HepG2 (cell line): Measurements from ENCODE around the gene CFAP221. TPM values are rescaled to one million over a fixed set of nuclear protein-coding genes. Genes with fewer than 3 reads are reported as not detected.

Experiments
- IRF1 ChIP-seq: sonication (generic); formaldehyde crosslinking; IDR thresholded peaks from 2 replicates; pipeline ENCODE4 v1.4.0; 2020; ENCODE audit warnings: low read depth, mild to moderate bottlenecking, missing genetic modification reagents
- PAX8 ChIP-seq: sonication (generic); formaldehyde crosslinking; IDR thresholded peaks from 2 replicates; pipeline ENCODE4 v1.8.0; 2022; ENCODE audit warnings: mild to moderate bottlenecking, missing genetic modification reagents, borderline replicate concordance
- ZBTB40 ChIP-seq, 2 experiments: fragments of 450-650 bp in 1 of 2; sonication (generic) in 1 of 2; formaldehyde crosslinking in 1 of 2; IDR thresholded peaks; 2 replicates each; pipeline versions ENCODE4 v1.6.1 to v1.8.0; 2016 to 2022; ENCODE audit warnings: antibody characterized with exemption in 1 of 2, mild to moderate bottlenecking in 1 of 2, missing genetic modification reagents in 1 of 2
- polyA plus RNA-seq, 8 experiments: library from polyadenylated mRNA; depleted of rRNA in 3 of 8; stranded (reverse) in 7 of 8; unstranded in 1 of 8; fragments of >200 nt; fragmentation: Illumina TruSeq in 4 of 8; extraction: Trizol in 4 of 8; gene quantifications; 2 replicates each; pipeline versions ENCODE4 v1.2.1 to v1.2.3, GENCODE V29; 2011 to 2016; ENCODE audit warnings: low read depth in 4 of 8, missing spikeins in 1 of 8, mixed read lengths in 1 of 8; ENCODE audit not compliant: insufficient read depth in 1 of 8
- total RNA-seq, 5 experiments: library from RNA; depleted of rRNA; stranded (reverse); fragments of >200 nt; fragmentation: Illumina TruSeq; extraction: Trizol; gene quantifications; 2 replicates each; pipeline ENCODE4 v1.2.3, GENCODE V29; 2016; ENCODE audit warnings: low read depth in 1 of 5
- TF ChIP-seq, protein P1 (sequence below): sonication (generic); formaldehyde crosslinking; IDR thresholded peaks from 2 replicates; pipeline ENCODE4 v1.8.0; 2023; ENCODE audit warnings: mild to moderate bottlenecking, missing genetic modification reagents

CFAP221 gene
- total and polyA plus RNA-seq, 2 of the 13 experiments (the other 11 are each of a cell fraction or from before 2014, with no cell fraction given): not detected

GRCh38 chr2:119496682-119497081 lies 47.6 kb upstream of the CFAP221 start (continued):
- TF ChIP-seq ZBTB40 (IDR thresholded peaks at IDR 0.05) (no peak), ZBTB40 (CRISPR knock-in tag; IDR thresholded peaks at IDR 0.05) (no peak), IRF1 (CRISPR knock-in tag) (no peak), PAX8 (CRISPR knock-in tag) (no peak)
- TF ChIP-seq, protein P1, sequence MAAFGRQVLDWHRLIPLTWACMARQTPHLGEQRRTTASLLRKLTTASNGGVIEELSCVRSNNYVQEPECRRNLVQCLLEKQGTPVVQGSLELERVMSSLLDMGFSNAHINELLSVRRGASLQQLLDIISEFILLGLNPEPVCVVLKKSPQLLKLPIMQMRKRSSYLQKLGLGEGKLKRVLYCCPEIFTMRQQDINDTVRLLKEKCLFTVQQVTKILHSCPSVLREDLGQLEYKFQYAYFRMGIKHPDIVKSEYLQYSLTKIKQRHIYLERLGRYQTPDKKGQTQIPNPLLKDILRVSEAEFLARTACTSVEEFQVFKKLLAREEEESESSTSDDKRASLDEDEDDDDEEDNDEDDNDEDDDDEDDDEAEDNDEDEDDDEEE (CRISPR knock-in tag): no peak
- TF ChIP-seq, all 625 proteins: peak for 0
